Panc1 (cell line): ENCODE results near the gene ST3GAL4. TPM values are rescaled to one million over a fixed set of nuclear protein-coding genes. Genes with fewer than 3 reads are reported as not detected.

Source experiments
- ATAC-seq: fragments of 200-7000 bp; cut with Tn5 transposase; 2 replicates; pipeline ENCODE4 v1.9.1; 2020; ENCODE audit warnings: mild to moderate bottlenecking, moderate library complexity
- BruUV-seq: library from RNA; stranded (reverse); fragments of 400-500 nt; replicated peaks from 2 replicates; lab custom pipeline; 2021; lab: Mats Ljungman, UMichigan
- CTCF ChIA-PET: fragments of 300-600 bp; sonication (Branson Sonifier 250); formaldehyde crosslinking; loops from one replicate; lab custom pipeline; 2022; ENCODE audit warnings: antibody characterized with exemption; lab: Charles Lee
- POLR2A ChIA-PET: fragments of 300-600 bp; sonication (Branson Sonifier 250); formaldehyde crosslinking; loops from one replicate; lab custom pipeline; 2022; ENCODE audit warnings: antibody characterized with exemption; lab: Charles Lee
- DNase-seq: peaks from one replicate; pipeline ENCODE4 v3.0.0-alpha.2; 2010; ENCODE audit warnings: low read depth, low spot score
- H3K27ac ChIP-seq: 2 replicates; pipeline ENCODE4 v1.5.1; 2011; ENCODE audit warnings: mild to moderate bottlenecking, low read length, inconsistent platforms
- H3K27me3 ChIP-seq: fragments of 200-500 bp; sonication (Bioruptor generic); 2 replicates; pipeline ENCODE4 v1.6.0; 2014; ENCODE audit warnings: low read length, inconsistent platforms; ENCODE audit not compliant: control insufficient read depth, insufficient read depth
- H3K36me3 ChIP-seq: fragments of 200-500 bp; sonication (Bioruptor generic); 2 replicates; pipeline ENCODE4 v1.5.1; 2014; ENCODE audit warnings: inconsistent platforms, mild to moderate bottlenecking, low read length, moderate library complexity; ENCODE audit not compliant: control insufficient read depth, insufficient read depth
- H3K4me1 ChIP-seq: 2 replicates; pipeline ENCODE4 v1.5.1; 2011; ENCODE audit warnings: inconsistent platforms, mild to moderate bottlenecking, low read length, moderate library complexity; ENCODE audit not compliant: control insufficient read depth, insufficient read depth
- H3K4me3 ChIP-seq, 2 experiments: 2 replicates each; pipeline ENCODE4 v1.5.1; 2011 to 2012; ENCODE audit warnings: low read depth in 2 of 2, low read length in 2 of 2, mild to moderate bottlenecking in 2 of 2, inconsistent platforms in 1 of 2, moderate library complexity in 1 of 2
- H3K9me3 ChIP-seq: fragments of 200-500 bp; sonication (Bioruptor generic); 2 replicates; pipeline ENCODE4 v1.5.1; 2014; ENCODE audit warnings: low read depth, mild to moderate bottlenecking, inconsistent platforms, low read length, moderate library complexity; ENCODE audit not compliant: control insufficient read depth, insufficient read depth
- CTCF ChIP-seq: fragments of 450-650 bp; IDR thresholded peaks from 2 replicates; pipeline ENCODE4 v1.5.1; 2017; ENCODE audit warnings: mild to moderate bottlenecking
- POLR2AphosphoS5 ChIP-seq: IDR thresholded peaks from 2 replicates; pipeline ENCODE4 v1.6.1; 2012; ENCODE audit warnings: mild to moderate bottlenecking, low read depth, low read length, moderate library complexity
- REST ChIP-seq, 2 experiments: IDR thresholded peaks; 2 replicates each; pipeline ENCODE4 v1.6.1; 2011 to 2012; ENCODE audit warnings: low read depth in 2 of 2, control low read depth in 1 of 2, low read length in 1 of 2, mild to moderate bottlenecking in 1 of 2, moderate library complexity in 1 of 2; ENCODE audit not compliant: insufficient read depth in 1 of 2
- SIN3A ChIP-seq: IDR thresholded peaks from 2 replicates; pipeline ENCODE4 v1.6.1; 2012; ENCODE audit warnings: low read depth, mild to moderate bottlenecking, low read length, moderate library complexity, borderline replicate concordance; ENCODE audit not compliant: insufficient read depth
- TCF7L2 ChIP-seq: IDR thresholded peaks from 2 replicates; pipeline ENCODE4 v1.6.1; 2011; ENCODE audit warnings: mild to moderate bottlenecking, low read depth, low read length, inconsistent platforms
- in situ Hi-C: cut with HindIII; loops from 2 replicates; pipeline ENCODE4 v1.10.0; 2016; ENCODE audit warnings: low sequenced_read_pairs, low pct_unique_long_range_greater_than_20kb
- intact Hi-C: fragments of 100-400 bp; cut with micrococcal nuclease; formaldehyde crosslinking; loops from one replicate; pipeline ENCODE4 v1.10.0; 2022; ENCODE audit not compliant: unreplicated experiment
- total RNA-seq: library from RNA; stranded (reverse); gene quantifications from one replicate; pipeline ENCODE4 v1.2.1, GENCODE V29; 2021; ENCODE audit not compliant: unreplicated experiment

Gene ST3GAL4
- total RNA-seq, 1 experiment from 2014 or later: 56.6 TPM

- ATAC-seq: no peak
- TF ChIP-seq REST (IDR thresholded peaks at IDR 0.05; ENCODE audit: insufficient read depth in 1 of 2, low read depth in 2 of 2, low read length in 1 of 2) (no peak), POLR2AphosphoS5 (no peak), SIN3A (no peak), CTCF (no peak), TCF7L2 (no peak)
- in situ Hi-C loops (no loop called here), intact Hi-C loops (no loop called here)
- Histone ChIP-seq H3K9me3 (no peaks in the 10 kb centered on the region), H3K4me3 (no peak overlapping the region), H3K4me1 (no peaks in the 10 kb centered on the region), H3K36me3 (peaks cover 3% of the 10 kb centered on the region; the same call in 1 of the 2 replicates), H3K27ac (no peak overlapping the region), H3K27me3 (no peaks in the 10 kb centered on the region)
- ChIA-PET POLR2A (no interaction called here), CTCF (no interaction called here)
- BruUV-seq: no TSS peak
- DNase-seq: no peak
Observed at GRCh38 chr11:126417091-126417862, 61.8 kb downstream of the ST3GAL4 start.

GRCh38 chr11:126418887-126419286 lies 63.4 kb downstream of the ST3GAL4 start:
- Histone ChIP-seq H3K9me3 (no peaks in the 10 kb centered on the region), H3K36me3 (no peaks in the 10 kb centered on the region), H3K4me1 (no peaks in the 10 kb centered on the region), H3K4me3 (no peak overlapping the region), H3K27me3 (no peaks in the 10 kb centered on the region), H3K27ac (no peak overlapping the region)
- POLR2A ChIA-PET: no interaction called here
- BruUV-seq: no TSS peak
- TF ChIP-seq CTCF (no peak), TCF7L2 (no peak), SIN3A (no peak), POLR2AphosphoS5 (no peak), REST (IDR thresholded peaks at IDR 0.05; ENCODE audit: insufficient read depth in 1 of 2, low read depth in 2 of 2, low read length in 1 of 2) (no peak)
- DNase-seq (no peak), ATAC-seq (no peak)
- CTCF ChIA-PET: no interaction called here
- in situ Hi-C loops: no loop called here
- intact Hi-C loops: no loop called here
